Body of pancreas (tissue), 4 donors: ENCODE measurements around the gene ASTN1. TPM values are rescaled to one million over a fixed set of nuclear protein-coding genes. Genes with fewer than 3 reads are reported as not detected.

Experiments
- ATAC-seq: fragments of 150-250 bp; one replicate; pipeline ENCODE4 v1.9.1; 2016
- DNase-seq, 4 donors: peaks; one replicate each; pipeline ENCODE4 v3.0.0-alpha.2; 2019
- H3K27ac ChIP-seq, 4 donors: fragments of 200-600 bp; sonication (generic); 1 replicate in 3 of 4; 2 replicates in 1 of 4; pipeline versions ENCODE4 v1.5.1 to v1.6.1; 2016 to 2019; ENCODE audit warnings: mild to moderate bottlenecking in 1 of 4, mixed read lengths in 1 of 4, moderate library complexity in 1 of 4
- H3K27me3 ChIP-seq, 2 donors: fragments of 200-600 bp; sonication (generic); one replicate each; pipeline ENCODE4 v1.6.0; 2016; ENCODE audit warnings: mild to moderate bottlenecking in 1 of 2
- H3K36me3 ChIP-seq, 2 donors: fragments of 200-600 bp; sonication (generic); replicated peaks in 1 of 2; 2 replicates each; pipeline ENCODE4 v1.5.1; 2016; ENCODE audit warnings: low read depth in 2 of 2; ENCODE audit not compliant: insufficient read depth in 1 of 2
- H3K4me1 ChIP-seq: fragments of 200-600 bp; sonication (generic); one replicate; pipeline ENCODE4 v1.6.0; 2016
- H3K4me3 ChIP-seq, 2 donors: fragments of 200-600 bp; sonication (generic); 1 replicate in 1 of 2; 2 replicates in 1 of 2; pipeline ENCODE4 v1.5.1; 2016 to 2019
- H3K9me3 ChIP-seq, 3 donors: fragments of 200-600 bp; sonication (generic); 1 replicate in 2 of 3; 2 replicates in 1 of 3; pipeline ENCODE4 v1.5.1; 2016
- CTCF ChIP-seq, 7 experiments: fragments of 450-650 bp in 4 of 7; fragments of 200-600 bp in 3 of 7; sonication (generic) in 3 of 7; IDR thresholded peaks; one replicate each; pipeline ENCODE4 v1.5.1; 2016 to 2019; ENCODE audit warnings: antibody characterized with exemption in 7 of 7
- POLR2A ChIP-seq, 3 donors: fragments of 450-650 bp; IDR thresholded peaks; one replicate each; pipeline ENCODE4 v1.6.1; 2016; ENCODE audit warnings: antibody characterized with exemption in 3 of 3, mild to moderate bottlenecking in 2 of 3
- WGBS, 2 donors: methylation state at CpG; one replicate each; pipeline ENCODE4 v1.1.5; 2017; 5-methylcytosine and 5-hydroxymethylcytosine counted together
- intact Hi-C: fragments of 100-400 bp; cut with DNase I; formaldehyde crosslinking; loops from one replicate; pipeline ENCODE4 v1.15.1; 2023
- microRNA counts, 2 donors: library from miRNA; unstranded; fragments of <30 nt; microRNA quantifications; one replicate each; lab custom pipeline; 2017
- microRNA-seq, 2 donors: library from miRNA; unstranded; fragments of <30 nt; microRNA quantifications; one replicate each; pipeline ENCODE4, GENCODE V29; 2016; ENCODE audit warnings: borderline number of aligned reads in 2 of 2, borderline replicate concordance in 2 of 2
- small RNA-seq: library from RNA; depleted of rRNA; stranded (forward); fragments of <200 nt; gene quantifications from one replicate; pipeline ENCODE3, GENCODE V24; 2016
- total RNA-seq, 2 donors: library from RNA; depleted of rRNA; stranded (reverse); fragments of >200 nt; gene quantifications; one replicate each; pipeline ENCODE4 v1.1.0, GENCODE V29; 2016

Gene ASTN1
- total RNA-seq, 2 donors from 2014 or later: 0.66 to 0.78 TPM

GRCh38 chr1:176811511-176812288 lies 352.8 kb downstream of the ASTN1 start:
- intact Hi-C loops: no loop called here
- Histone ChIP-seq H3K9me3 (no peaks in the 10 kb centered on the region), H3K4me1 (no peaks in the 10 kb centered on the region), H3K36me3 (no peaks in the 10 kb centered on the region), H3K27me3 (no peaks in the 10 kb centered on the region), H3K4me3 (no peak overlapping the region), H3K27ac (no peak overlapping the region)
- DNase-seq (no peak), ATAC-seq (no peak)
- 43 to 59% methylated on average over 4 of the region's 4 CpGs for WGBS, 2 donors
- TF ChIP-seq POLR2A (IDR thresholded peaks at IDR 0.05) (no peak), CTCF (IDR thresholded peaks at IDR 0.05) (no peak)

- ATAC-seq: no peak
- DNase-seq: no peak
- WGBS, 2 donors: 85 to 86% methylated on average over 2 of the region's 2 CpGs
- TF ChIP-seq POLR2A (IDR thresholded peaks at IDR 0.05) (no peak), CTCF (IDR thresholded peaks at IDR 0.05) (no peak)
- Histone ChIP-seq H3K27me3 (no peaks in the 10 kb centered on the region), H3K4me1 (no peaks in the 10 kb centered on the region), H3K36me3 (no peaks in the 10 kb centered on the region), H3K4me3 (no peak overlapping the region), H3K27ac (no peak overlapping the region), H3K9me3 (no peaks in the 10 kb centered on the region)
- intact Hi-C loops: no loop called here
Measured at GRCh38 chr1:176809292-176809691, 355.2 kb downstream of the ASTN1 start.

MicroRNA genes within 50 kb of the gene (microRNA counts, 767-probe panel; counts per million panel counts)
- microRNA hsa-miR-488-3p (lab: Ali Mortazavi, UCI): 0 to 736 counts per million in 2 donors

Small RNA genes within 50 kb of the gene (microRNA-seq; reads per million reads assigned to microRNA genes)
- 0 reads per million in 2 donors for gene MIR488

Small RNA genes within 50 kb of the gene (small RNA-seq; reads per million reads assigned to genes)
- gene MIR488: not detected

Other genes starting within 250 kb of the ASTN1 start
- gene BRINP2, start 6.2 kb upstream of the ASTN1 start, total RNA-seq: not detected